Superior temporal gyrus (tissue), 1 donor: ENCODE data around the gene SASH1.
"Not testable (repeated sequence)": the region's sequence is repeated elsewhere in the genome, so short reads cannot be mapped to it uniquely, and the experiment has no call there.

Experiments
- DNase-seq: peaks from one replicate; pipeline ENCODE4 v3.0.0-alpha.2; 2016; ENCODE audit errors: extremely low spot score

The SASH1 gene

DNA sequence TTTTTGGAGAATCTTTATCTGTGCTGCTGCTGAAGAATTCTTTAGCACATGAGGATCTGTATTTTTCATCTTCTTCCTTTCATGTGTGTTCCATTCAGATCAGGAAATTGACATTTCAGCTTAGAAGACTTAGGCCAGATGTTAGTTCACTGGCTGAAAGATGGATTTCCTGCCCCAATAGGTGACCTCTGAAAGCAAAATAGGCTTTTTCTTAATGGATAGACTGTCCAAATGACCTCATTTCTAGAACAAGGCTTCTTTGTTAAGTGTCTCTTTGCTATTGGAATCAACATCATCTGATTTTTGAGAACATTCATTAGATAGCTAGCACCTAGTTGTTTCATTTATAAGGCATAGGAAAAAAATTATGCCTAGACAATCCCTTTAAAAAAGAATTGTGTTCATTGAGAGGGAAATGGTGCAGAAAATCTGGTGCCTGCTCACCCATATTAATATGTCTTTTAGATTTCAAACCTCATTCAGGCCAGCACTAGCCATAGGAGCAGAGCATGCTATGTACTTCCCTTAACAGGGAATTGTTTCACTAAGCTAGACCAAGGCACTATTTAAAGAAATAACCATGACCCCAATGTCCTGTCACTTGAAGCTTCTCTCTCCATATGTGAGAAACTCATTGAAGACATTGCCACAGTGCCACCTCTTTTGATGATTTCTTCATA is 13.6 kb upstream of the SASH1 start:
- peak; percentile 90 for DNase-seq

DNA sequence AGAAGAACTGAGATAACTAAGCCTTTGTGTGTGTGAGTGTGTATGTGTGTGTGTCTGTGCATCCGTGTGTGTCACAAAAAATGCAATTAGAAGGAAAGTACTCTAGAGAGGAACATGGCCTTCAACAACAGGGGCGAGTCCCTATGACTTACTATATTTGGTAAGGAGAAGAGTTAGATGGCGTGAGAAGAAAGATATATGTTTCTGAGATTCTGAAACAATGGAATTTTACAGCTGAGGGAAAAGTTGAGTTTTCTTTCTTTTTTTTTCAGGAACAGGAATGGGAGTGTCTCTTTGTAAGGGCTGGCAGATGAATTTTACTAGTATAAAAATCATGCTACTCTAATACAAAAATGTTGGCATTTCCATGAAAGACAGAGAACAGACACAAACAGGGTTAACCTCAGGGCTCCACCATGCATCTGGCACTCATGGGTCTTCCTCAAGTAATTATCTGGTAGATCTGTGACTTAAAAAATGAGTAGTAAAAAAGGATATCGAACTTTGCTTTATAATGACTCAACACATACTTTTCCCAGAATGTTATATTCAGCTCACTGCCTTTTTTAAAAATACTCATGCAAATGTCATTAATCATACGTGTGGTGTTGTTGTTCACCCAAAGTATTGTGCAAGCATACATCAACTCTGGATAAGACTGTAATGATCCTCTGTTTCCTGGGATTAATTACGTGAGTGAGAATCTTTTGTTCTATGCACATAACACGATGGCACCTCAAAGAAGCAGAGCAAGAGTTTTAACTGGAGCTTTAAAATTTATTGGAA is 12.8 kb upstream of the SASH1 start:
- DNase-seq = peak; percentile 35

DNA sequence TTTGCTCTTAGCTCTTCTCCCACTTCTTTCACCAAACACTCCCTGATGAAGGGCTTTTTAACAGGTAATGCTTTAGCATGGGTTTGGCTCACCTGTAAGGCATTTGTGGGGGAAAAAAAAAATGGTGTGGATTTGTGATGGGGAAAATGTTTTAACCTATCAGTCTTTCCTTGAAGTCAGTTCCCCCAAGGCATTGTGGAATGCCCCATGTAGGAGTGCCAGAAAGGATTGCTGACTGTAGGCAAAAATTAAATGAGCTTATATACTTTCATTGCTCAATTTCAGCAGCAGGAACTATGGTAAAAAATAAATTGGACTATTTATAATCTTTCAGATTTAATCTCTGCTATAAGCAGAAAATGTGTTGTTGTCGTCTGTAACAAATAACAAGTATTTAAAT is 10.6 kb upstream of the SASH1 start:
- DNase-seq = peak; percentile 6

DNA sequence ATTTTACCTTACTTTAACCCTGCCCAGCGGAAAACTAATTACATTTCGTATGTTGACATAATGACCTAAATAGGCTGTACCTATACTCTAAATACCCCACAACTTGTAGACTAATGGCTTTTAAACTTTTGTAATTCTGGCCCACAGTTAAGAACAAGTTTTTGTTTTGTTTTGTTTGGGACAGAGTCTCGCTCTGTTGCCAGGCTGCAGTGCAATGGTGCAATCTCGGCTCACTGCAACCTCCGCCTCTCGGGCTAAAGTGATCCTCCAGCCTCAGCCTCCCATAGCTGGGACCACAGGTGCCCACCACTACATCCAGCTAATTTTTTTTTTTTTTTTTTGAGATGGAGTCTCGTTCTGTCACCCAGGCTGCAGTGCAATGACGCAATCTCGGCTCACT is 5.7 kb upstream of the SASH1 start:
- no peak for DNase-seq

DNA sequence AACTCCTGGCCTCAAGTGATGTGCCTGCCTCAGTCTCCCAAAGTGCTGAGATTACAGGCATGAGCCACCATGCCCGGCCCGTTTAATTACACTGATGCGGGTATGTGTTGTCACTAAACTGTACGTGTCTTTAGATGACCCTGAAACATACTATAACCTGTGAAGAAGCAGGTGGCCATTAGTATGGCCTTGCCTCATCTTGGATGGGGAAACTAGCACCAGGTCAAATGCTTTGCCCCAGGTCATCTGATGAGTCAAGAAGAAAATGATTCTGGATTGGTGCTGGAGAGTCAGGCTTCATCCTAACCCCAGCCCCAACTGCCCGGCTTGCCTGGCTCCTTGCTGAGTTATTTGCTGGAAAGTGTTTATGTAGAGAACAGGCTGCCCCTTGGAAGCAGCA is 2.9 kb upstream of the SASH1 start:
- no peak for DNase-seq

DNA sequence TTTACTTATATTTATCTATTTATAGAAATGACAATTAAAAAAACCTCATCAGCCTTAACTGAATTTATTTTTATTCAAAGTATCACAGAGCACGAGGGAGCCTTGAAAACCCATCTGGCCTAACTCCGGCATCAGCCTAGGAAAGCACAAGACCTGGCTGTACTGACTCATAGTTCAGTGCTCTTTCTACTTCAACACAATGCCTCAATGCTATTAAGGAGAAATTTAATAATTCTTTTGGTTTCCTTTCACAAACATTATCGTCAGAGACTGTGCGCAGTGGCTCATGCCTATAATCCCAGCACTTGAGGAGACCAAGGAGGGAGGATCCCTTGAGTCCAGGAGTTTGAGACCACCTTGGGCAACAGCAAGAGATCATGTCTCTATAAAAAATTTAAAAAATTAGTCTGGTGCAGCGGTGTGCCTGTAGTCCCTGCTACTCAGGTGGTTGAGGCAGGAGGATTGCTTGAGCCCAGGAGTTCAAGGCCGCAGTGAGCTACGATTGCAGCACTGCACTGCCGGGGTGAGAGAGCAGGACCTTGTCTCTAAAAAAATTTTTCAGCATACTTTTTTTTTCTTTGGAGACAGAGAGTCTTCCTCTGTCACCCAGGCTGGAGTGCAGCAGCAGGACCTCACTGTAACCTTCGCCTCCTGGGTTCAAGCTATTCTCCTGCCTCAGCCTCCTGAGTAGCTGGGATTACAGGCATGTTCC is 1.9 kb upstream of the SASH1 start:
- no peak for DNase-seq

DNA sequence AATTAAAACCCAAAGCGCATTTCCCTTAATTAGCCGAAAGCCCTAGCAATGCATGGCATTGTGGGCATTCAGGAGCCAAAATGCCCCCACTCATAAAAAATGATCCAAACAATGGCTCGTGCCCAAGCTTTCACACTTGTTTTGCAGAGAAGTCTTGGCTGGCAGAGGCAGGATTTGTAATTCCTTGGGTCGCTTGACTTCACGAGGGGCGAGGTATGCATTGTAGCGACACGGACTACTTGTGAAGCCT is 613 bp upstream of the SASH1 start:
- no peak for DNase-seq

DNA sequence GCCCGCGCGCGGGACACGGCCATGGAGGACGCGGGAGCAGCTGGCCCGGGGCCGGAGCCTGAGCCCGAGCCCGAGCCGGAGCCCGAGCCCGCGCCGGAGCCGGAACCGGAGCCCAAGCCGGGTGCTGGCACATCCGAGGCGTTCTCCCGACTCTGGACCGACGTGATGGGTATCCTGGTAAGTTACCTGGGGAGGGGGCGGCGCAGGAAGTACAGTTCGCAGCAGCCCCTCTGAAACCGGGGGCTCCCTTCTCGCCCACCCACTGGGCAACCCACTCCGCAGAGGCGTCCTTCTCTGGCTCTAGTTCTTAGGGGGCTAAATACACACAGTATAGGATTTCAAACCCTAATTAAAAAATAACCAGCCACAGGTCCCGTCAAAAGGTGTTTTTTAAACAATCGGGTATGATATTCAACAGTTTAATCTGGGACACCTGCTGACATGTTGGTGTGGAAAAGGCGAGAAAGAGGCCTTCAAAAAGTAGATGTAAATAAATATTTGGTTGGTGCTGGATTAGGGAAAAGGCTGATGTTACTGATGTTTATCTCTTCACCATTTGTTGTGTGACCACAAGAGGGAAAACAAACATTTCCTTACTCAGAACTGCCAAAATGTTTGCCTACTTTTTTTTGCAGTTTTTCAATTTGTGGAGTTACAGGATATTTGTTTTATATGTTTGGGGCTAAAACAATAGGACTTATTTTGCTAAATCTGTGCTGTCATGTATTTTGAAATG is 577 bp downstream of the SASH1 start:
- peak; percentile 70 for DNase-seq

DNA sequence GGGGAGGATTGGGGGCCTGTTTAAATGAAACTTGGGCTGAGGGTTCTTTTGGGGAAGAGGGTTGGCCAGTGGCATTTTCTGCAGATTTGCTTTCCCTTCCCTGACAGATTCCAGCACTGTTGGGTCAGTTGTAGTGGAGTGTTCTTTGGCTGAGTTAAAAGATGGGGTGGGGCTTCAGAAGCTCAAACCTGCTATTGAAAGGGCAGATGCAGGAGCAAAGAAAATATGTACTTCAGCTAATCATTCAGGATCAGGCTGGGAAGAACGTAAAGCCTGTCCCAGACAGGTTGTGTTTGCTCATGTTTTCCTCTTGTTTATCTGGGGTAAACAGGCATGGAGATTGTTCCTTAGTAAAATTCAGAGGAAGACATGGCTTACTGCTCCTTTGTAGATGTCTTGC is 2.5 kb downstream of the SASH1 start:
- DNase-seq = no peak

DNA sequence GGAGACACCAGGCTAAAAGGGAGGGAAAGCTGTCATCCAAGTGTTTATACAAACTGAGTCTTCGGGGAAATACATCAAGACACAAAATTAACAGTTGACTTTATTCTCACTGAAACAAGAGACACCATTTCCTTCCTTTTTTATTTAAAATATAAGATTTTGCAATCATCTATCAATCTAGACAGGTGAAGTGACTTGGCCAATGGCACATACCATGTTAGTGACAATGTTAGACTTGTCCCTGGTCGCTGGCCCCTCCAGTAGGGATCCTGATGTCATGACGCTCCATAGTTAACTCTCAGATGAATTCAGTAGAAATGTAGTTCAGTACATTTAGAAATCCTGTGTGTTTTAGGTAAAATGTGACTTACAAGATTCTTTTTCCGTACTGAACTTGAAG is 2.9 kb downstream of the SASH1 start:
- no peak for DNase-seq

DNA sequence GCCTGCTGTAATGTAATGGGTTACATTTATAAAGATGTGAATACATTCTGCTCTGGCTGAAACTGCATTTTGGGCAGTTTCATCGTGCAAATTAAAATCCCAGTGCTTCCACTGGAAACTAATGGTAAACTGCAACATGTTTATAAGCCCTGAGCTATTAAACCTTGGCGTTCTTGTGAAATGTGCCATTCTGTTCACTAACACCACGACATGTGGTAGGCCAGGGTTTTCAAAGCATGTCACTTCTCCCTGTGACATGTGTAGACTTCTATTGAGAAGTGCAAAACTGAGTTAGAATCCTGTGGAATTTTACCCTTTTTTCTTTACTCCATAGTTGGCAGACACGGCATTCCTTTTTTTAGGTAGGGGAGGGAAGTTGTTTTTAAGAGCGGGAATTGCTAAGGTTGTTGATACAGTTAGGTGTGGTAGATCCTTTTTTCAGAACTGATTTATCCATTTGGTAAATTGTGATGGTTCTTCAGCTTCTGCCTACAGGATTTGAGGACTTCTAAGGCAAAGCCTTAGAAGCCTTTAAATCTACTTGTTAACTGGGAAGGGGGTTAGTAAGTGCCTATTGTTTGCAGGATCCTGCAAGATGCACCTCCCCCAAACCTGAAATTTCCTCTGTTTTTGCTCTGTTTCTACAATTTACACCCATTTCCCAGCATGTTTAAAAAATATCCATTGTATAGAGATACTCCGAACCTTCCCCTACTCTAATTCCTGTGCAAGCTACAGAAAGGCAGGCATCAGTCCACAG is 4.2 kb downstream of the SASH1 start:
- peak; percentile 44 for DNase-seq

DNA sequence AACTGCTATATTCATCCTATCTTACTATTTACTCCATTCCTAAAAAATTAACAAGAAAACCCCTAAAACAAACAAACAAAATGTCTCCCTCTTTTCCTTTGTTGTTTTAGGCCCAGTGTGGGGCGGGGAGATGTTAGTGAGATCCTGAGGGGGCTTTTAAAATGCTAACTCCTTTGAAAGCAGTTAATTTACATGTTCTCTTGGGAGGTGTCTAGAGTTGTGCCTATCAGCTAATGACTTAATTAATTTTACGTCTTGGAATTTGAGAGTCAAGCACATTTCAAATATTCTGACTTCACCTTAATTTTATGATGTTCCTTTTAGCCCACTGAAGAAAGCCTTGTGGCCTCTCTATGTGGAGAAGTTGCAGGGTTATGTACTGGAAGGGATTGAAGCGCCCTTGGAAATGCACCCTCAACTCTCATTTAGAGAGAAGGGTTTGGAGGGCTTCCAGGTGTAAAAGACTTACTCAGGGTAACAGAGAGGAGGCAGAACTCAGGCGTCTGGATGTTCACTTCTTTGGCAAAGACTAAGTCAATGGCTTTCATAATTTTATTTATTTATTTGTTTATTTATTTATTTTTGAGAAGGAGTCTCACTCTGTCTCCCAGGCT is 4.9 kb downstream of the SASH1 start:
- no peak for DNase-seq

DNA sequence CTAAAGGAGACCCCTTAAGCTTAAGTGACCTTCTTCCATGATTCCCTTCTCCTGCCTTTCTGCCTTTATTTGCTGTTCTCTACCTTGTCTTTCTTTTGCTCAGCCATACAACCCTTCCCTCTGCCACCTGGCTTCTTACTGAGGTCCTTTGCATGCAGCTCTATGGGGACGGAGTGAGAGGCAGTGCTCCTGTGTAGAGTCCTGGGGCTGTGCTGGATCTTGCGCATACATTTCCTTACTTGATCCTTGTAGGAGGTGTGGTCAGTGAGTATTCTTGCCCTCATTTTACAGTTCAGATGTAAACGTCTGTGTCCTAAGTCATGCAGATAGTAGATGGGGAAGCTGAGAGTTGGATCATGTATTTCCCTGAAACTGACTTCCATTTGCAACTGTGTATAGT is 5.7 kb downstream of the SASH1 start:
- DNase-seq = no peak

DNA sequence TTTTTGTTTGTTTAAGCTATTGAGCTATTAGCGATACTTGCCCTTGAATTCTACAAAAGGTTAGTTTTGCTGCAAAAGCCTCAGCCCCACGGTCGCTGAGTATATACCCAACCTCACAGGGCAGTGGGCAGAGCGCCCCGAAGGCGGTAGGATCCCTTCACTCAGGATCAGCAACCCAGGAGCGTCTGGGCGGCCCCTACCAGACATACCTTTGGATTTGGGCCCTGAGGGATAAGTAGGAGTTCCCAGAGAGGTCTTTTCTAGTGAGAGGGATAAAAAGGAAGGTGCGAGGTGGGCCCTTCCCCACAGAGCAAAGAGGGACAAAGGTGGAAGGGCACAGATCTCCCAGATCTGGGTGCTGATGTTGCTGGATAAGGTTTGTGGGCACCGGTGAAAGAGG is 6.1 kb downstream of the SASH1 start:
- no peak for DNase-seq

DNA sequence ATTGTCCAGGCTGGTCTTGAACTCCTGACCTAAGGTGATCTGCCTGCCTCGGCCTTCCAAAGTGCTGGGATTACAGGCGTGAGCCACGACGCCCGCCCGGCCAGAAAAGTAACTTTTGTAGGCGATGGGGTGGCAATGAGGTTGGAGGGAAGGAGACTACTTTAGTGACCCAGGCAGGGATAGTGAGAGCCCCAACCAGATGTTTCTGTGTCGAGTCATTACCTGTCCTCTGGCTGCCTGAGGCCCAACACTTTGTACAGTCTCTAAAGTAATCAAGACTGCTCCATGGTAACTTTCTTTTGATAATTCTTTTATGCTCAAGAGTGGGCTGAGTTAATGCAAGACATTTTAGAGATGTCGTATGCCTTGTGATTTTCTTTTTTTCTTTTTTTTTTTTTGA is 6.8 kb downstream of the SASH1 start:
- DNase-seq = no peak

DNA sequence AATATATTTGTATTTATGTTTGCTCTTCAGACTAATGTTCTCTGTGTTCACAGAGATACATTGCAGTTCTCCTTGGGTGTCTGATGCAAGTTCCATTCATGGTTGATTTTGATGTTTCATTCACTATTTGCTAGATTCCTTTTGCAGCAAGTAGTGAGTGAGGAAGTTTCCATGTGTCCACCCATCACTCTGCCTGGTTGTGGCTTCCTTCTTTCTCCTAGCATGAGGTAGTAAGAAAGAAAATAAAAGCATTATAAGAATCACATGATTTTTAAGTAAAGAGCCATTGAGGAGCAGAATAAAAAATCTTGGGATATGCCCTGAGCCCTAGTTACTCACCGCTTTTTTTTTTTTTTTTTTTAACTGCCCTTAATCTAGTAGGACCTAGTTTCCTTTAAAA is 8.7 kb downstream of the SASH1 start:
- no peak for DNase-seq

DNA sequence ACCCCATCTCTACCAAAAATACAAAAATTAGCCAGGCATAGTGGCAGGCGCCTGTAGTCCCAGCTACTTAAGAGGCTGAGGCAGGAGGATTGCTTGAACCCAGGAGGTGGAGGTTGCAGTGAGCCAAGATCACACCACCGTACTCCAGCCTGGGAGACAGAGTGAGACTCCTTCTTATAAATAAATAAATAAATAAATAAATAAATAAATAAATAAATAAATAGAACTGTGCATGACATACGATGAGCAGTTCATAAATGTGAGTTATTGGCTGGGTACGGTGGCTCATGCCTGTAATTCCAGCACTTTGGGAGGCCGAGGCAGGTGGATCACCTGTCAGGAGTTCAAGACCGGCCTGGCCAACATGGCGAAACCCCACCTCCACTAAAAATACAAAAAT is 9.8 kb downstream of the SASH1 start:
- DNase-seq = not testable (repeated sequence)

DNA sequence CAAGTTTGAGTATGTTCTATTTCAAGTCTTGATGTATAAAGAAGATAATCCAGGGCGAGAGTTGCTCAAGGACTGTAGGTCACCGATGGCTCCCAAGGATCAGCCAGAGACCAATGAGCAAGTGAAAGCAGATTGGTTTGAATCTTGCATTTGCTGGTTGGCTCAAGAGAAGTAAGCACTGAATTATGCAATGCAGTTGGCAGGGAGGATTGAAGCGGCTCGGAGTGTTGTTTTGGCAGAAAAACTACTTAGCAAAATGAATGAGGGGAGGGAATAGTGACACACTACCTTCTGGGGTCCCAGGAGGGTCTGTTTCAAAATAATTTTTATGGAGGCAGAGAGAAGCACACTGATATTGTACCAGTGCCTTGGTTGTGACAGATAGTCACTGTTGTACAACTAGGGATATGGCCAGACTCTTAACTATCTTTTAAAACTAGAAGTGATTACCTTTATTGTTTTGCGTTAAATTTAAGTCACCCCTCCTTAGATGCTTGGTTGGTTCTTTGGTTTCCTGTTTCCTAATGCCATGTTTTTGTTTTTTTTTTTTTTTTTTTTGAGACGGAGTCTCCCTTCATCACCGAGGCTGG is 15.7 kb downstream of the SASH1 start:
- peak; percentile 72 for DNase-seq

DNA sequence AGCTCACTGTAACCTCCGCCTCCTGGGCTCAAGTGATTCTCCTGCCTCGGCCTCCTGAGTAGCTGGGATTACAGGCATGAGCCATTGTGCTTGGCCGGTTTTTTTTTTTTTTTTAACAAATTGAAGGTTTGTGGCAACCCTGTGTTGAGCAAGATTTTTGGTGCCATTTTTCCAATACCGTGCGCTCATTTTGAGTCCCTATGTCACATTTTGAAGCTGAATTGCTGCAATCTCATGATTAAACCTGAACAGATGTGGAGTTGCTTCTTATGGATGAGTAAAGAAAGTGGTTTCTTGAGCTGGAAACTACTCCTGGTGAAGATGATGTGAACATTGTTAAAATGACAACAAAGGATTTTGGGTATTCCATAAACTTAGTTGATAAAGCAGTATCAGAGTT is 16.6 kb downstream of the SASH1 start:
- no peak for DNase-seq

DNA sequence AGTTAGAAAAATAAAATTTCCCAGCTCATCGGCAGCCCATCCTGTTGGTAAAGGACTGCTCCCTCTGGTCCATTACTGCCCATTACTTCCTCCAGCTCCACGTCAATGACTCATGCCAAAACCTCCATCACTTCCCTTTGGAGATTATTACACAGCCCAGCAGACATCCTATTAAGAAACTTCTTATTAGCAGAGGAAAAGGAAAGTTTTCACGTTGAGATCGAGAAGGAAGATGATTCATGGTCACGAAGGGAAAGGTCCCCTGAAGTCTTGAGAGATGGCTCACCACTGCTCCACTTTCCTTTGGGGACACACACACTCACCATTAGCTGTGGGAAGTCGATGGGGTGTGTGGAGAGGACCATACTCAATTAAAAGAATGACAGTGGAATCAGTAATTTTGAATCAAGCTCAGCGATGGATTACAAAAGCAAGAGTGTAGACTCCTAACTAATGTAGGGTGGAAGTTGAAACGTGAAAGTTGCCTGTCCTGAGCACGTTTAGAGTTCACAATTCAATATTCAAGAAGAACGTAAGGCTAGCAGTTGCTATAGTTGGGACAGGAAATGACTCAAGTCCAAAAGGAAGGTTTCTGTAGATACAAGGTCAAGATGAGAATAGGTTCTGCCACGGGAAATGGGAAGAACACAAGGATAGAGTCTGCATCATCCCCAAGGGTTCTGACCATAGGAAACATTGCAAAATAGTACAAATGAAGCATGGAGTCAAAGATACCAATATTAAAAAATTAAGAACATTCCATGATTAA is 21.6 kb downstream of the SASH1 start:
- DNase-seq = no peak
